Endometrial microvascular endothelial cells (primary cell): Measurements from ENCODE around the gene TEX51. TPM values are rescaled to one million over a fixed set of nuclear protein-coding genes. Genes with fewer than 3 reads are reported as not detected.

Experiments used
- in situ Hi-C: cut with HindIII; loops from 2 replicates; pipeline ENCODE4 v1.10.0; 2017; ENCODE audit warnings: low sequenced_read_pairs, low pct_unique_long_range_greater_than_20kb; ENCODE audit errors: inconsistent ontology term
- total RNA-seq: library from RNA; depleted of rRNA; stranded (reverse); fragments of >200 nt; gene quantifications from one replicate; pipeline ENCODE4 v1.2.3, GENCODE V29; 2015; ENCODE audit errors: inconsistent ontology term

The TEX51 gene
- total RNA-seq, 1 donor from 2014 or later, result not detected

DNA sequence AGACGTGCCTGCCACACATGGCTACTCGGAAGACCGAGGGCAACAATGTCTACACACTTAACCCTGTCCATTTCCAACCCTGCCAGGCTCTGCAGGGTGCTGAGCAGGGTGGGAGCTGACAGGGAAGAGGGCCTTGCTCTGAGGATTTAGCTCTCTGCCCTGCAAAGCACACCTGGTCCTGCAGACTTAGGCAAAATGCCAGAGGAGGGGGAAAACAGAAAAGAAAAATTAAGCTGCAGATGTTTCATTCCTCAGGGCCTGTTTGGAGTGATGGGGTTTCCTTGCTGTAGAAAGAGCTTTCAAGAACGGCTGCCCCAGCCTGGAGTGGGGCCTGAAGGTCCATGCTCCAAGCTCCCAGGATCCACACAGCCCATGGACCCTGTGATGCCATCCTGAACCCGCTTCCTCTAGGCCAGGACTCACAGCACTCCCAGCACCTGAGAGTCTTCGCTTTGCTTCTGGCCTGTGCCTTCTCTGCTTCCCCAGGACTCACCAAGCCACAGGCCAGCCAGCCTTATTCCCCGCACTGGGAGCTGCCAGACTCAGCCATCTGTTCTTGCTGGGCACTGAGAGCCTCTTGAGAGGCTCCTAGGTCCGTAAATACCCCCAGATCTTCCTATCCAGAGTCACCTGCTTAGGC lies 9.1 kb upstream of the TEX51 start:
- in situ Hi-C loops, result no loop called here

DNA sequence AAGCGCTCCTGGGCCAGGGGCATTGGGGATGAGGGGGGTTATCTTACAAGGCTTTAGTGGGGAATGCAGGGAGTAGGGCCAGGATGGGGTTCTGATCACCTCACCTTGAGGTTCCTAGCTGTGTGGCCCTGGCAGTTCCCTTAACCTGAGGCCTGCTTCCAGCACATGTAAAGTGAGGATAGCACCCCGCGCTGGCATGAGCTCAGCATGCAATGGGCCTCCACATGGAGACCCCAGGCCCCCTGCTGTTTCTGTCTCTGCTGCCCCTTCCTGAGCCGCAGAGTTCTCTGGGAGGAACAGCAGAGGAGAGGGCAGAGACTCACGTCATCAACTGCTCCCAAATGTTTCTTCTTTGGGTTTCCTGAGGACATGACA lies 8.6 kb upstream of the TEX51 start:
- in situ Hi-C loops, result no loop called here

DNA sequence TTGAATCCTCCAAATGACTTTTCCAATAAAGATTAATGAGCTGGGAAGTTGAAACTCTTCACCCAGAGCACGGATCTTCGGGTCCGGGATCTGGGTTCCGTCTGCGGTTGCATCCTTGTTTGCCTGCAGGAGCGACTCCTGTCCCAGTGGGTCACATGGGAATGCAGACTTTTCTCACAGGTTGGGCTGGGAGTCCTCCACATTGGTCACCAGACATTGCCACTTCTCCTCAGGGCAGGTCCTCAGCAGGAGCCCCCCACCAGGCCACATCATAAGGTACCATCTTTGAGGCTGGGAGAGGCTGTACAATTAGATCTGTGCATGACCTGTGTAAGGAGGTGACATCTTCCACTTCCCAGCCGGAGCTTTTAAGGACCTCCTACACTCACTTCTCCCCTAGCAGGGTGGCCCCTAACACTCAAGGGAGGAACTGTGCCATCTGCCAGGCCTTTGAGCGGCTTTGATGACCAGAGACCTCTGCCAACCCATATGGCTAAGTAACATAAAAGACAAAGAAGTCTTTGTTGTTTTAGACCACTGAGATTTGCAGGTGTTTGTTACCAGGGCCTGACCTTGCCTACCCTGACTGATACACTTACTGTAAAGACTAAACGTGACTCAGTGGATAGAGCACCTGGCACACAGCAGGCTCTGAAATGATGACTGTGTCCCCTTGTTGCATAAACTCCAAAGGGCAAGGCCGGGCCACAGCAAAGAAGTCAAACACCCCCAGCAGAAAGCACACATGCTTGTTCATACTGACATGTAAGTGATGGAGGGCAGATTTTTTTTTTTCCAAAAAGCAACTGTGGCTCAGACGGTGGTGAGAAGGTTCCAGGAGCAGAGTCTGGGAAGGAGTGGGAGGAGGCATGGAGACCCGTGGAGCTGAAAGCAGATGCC lies 7.9 kb upstream of the TEX51 start:
- in situ Hi-C loops, result no loop called here

DNA sequence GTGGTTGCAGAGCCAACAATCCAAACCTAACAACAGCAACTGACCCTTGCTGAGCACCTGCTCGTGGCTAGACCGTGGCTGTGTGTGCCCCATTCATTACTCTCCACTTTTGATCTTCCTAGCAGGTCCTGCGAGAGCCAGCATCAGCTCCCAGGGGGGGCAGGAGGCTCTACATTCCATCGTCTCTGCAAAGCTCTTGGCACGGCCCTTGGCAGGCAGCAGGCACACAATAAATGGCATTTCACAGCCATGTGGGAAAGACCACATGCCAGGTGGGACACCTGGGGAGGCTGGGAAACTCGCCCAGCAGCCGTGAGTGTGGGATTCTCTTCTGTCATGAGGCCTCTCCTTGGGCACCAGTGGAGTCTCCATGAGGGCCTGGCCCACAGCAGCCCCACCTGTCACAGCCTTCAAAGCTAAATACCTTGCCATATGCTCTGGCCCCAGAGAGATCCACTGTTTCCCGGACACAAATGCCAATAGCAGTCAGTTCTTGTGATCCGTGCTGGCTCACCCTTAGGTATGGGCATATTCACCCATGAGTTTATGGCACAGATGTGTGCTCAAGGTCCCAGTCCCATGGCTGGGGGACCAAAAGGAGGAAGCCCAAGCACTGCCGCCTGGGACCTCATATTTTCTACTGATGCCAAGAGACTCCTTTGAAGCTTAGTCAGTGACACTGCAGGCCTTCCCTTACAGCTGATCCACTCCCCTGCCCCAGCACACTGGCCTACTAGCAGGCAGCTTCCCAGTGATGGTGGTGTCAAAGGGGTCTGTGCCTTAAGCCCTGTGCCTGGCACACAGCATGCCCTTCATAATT lies 6.8 kb upstream of the TEX51 start:
- in situ Hi-C loops, result no loop called here

DNA sequence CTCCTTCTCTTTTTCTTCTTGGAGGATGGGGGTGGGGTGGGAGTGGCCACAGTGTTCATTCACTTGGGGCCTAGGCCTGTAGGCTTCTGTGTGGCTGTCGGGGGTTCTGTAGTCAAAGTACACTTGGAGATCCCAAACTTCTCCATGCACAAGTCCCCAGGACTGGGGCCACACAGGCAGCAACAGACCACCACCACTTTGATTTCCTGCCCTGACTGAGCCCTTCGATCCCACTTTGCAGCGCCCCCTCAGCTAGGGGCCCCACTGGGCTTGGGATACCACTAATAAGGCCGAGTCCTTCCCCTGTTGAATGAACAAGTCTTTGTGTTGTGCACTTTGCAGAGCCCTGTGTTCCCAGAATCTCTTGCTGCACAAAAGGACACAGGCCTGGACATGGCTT lies 5.5 kb upstream of the TEX51 start:
- in situ Hi-C loops, result no loop called here

DNA sequence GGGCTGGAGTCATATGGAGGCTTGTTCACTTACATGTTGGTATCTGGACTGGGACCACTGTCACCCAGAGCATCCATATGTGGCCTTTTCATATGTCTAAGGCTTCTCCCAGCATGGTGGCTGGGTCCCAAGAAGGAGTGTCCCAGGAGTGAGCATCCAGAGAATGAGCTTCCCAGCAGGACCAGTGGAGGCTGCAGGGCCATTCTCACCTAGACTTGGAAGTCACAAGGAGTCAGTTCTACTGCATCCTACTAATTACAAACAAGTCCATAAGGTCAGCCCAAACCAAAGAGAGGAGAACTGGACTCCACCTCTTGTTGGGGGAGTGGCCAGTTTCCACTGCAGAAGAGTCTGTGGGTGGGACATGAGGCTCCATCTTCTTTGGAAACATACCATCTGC lies 5.1 kb upstream of the TEX51 start:
- in situ Hi-C loops, result no loop called here

DNA sequence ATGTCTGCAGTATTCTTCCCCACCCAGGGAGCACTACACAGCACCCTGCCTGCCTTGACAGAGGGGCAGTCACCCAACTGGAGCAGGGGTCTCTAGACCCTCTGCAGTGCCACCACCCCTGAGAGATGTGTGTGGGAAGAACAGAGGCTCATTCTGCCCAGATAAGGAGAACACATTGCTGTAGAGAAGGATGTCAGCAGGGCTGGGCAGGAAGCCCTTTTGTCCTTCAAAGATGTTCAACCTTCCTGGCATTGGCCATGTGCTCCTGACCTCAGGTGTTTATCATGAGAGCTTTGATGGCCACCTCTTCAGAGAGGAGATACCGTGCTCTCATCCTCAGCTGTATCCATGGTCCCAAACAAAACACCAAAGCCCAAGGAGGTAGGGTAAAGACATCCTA lies 4.6 kb upstream of the TEX51 start:
- in situ Hi-C loops, result no loop called here

DNA sequence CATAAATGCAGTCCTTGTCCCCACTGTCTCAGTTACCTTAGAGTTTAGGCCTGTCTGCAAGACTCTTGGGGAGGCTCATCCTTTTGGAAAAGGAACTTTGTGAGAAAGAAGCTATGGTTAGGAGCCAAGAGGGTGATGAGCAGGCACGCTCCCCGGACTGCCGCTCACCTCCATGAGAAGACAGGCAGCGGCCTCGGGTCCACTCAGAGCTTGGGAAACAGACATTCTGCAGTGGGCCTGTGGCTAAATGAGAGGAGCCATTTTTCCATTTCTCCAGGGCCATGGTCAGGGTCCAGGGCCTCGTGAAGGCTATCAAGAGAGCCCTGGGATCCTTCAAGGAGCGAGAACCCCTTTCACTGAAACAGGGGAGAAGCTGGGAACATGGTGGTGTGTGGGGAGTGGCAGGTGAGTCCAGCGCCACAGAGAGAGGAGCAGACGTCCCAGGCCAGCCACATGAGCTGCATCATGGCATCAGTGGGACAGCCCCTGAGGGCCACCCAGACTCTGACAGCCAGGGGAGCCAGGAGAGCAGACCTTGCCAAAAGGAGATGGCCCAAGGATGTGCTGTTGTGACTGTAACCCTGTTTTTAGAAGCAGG lies 4.0 kb upstream of the TEX51 start:
- in situ Hi-C loops, result no loop called here

DNA sequence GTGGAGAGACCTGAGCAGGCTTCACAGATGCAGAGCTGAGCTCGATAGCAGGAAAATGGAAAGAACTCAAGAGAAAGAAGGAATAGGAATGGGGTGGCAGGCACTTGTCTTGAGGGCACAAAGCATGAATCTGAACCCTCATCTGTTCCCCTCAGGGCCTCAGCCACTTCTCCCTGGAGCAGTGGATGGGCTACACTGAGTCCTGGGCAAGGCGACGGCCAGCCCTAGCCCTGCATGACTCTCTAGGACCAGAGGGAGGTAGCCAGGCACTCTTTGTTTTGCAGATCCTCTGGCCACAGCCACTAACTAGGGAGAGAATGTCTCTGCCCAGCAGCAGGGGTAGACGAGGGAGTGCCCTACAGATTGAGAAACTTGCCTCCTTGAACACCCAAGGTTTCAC lies 3.4 kb upstream of the TEX51 start:
- in situ Hi-C loops, result no loop called here

DNA sequence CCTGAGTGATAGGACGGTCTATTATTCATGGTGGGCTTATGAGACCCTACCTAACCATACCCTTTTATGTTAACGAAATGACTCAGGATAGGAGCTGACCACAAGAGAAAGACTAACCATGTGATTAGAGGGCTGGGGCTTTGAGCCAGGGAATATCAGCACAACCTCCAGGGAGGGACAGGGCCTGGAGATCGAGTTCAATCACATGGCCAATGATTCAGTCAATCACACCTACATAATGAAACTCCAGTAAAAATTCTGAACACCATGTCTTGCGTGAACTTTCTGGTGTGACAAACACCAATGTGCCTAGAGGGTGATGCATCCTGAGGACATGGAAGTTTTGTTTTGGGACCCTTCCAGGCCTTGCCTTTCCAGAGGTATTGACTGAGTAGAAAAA lies 2.2 kb upstream of the TEX51 start:
- in situ Hi-C loops, result no loop called here

DNA sequence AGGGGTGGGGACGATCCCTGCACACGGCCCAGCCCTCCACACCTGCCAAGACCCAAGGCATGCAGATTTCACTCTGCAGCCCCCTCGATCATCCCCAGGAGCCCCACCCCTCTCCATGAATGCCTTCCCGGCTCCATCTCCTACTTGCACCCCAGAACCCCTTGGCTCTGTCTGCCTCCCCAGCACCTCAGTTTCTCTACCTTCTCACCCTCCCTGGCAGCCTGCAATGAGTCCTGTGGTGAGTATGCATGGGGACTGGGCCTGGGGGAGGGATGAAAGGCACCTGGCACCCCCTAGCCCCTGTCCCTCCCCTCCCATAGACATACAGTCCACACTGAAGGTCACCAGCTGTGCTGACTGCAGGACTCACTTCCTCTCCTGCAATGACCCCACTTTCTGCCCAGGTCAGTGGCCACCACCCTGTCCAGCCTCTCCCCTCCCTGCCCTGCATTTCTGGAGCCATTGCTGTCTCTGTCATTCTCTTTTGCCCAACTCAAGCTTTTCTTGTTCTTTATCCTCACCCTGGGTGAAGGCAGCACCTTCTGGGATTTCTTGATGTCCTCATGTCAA lies 1.0 kb downstream of the TEX51 start:
- in situ Hi-C loops, result no loop called here

DNA sequence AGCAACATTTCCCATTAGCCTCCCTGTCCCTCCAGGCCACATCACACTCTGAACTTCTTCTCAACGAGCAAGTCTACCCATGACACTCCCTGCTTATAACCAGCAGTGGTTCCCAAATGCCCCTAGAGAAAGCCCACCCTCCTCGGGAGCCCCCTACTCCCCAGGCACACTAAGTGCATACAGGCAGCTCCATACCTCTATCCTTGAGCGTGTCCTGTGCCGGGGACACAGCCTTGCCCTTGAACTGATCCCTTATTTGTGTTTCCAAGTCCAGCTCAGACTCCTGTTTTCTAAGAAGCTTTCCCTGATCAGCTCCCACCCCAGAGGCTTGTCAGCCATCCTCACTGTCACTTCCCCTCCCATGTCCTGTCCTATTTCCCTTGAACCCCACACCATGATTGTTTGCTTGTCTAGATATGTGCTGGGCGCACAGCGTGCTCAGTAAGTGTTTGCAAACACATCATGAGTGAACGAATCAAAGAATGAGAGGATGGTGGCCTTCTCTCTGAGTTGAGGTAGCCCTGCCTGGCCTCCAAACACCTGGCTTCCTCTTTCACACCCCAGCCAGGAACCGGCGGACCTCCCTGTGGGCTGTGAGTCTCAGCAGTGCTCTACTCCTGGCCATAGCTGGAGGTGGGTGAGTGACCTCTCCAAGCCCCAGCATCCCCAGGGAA lies 2.1 kb downstream of the TEX51 start:
- in situ Hi-C loops, result no loop called here

DNA sequence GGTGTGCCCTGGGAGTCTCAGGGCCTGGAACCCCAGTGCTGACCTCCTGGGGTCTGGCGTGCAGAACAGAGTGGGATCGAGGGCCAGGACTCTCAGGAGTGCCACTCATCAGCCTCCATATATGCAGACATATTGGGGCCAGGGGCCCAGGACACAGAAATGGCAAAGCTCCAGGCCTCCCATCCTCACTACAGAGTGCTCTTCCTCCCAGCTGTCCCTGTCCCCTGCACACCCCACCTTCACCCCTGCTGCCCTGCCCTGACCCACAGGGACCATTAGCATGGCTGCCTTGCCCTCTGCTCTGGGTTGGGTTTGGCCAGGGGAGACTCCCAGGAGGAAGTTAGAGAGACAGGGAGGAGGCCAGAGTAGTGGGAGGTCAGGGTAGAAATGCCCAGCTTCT lies 2.8 kb downstream of the TEX51 start:
- in situ Hi-C loops, result no loop called here

DNA sequence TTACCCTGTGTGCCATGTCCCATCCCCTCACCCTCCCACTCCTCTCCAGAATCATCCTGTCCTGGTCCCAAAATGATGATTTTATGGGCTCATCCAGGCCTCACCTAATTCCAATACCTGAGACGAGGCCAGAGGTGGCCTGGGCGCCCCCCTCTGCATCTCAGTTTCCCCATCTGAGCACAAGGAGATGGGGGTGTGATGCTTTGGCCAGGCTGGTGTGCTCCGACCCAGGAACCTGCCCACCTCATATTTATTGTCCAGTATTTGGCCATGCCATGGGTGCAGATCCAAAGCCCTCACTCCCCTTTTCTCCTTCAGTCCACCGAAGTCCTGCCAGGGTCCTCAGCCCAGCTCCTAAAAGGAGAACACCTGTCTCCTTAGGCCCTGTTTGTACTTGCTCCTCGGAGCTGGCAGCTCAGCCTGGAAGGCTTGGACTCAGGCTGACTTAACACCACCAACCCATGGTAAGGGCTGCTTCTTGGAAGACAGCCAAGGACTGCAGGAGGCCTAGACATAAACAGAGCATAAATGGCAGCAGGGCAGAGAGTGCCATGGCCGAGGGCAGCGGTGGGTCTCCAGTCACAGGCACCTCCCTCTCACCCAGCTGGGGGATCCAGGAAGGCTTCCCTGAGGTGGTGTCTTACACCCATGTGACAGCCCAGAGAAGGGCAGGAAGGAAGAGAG lies 3.6 kb downstream of the TEX51 start:
- in situ Hi-C loops, result no loop called here

DNA sequence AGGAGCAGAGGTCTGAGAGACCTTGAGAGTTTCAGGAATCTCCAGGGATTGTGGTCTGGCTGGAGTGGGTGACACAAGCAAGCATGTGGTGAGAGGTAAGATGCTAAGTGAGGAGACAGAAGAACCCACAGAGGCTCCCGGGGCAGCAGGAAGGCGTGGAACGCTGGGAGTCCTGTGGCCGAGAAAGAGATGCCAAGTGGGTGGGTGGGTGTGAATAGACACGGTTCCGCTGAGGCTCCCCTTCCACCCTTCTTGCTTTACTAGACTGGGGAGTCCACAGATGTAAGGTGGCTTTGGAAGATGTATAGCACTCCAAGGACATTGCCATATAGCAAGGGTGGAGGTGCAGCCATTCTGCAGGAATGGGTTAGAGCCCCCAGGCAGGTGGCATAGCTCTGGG lies 4.2 kb downstream of the TEX51 start:
- in situ Hi-C loops, result no loop called here

DNA sequence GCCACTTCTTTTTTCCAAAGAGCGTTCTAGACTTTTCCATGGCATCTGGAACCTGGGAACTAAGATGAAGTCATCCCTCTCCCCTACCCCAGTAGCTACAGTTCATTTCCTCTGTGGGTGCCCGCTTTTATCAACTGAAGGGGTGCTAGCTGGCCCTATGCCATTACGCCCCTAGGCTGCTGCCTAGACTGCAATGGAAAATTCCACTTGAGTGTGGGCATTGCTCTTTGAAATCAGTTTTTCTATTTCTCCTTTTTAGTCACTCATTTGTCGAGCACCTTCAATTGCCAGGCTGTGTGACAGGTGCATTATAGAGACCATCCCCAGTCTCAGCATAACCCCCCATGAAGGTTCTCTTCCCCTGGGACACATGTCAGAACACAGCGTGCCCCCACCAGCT lies 7.3 kb downstream of the TEX51 start:
- in situ Hi-C loops, result no loop called here

DNA sequence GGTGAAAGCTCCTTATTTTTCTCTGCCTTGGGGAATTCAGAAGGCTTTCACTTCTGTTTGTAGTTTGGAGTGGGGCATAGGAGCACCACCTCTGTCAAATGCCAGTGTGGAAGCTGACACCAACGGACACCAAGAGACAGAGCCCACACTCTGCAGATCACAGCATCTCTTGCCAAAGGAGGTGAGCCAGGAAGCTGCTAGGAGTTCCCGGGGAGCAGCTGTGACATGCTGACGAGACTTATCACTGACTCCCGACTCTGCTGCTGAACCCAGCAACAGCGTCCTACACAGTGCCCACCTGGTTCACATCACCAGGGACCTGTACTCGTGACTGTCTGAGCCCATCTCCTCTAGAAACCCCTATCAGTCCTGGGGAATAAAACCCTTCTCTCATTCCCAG lies 8.1 kb downstream of the TEX51 start:
- in situ Hi-C loops, result no loop called here

DNA sequence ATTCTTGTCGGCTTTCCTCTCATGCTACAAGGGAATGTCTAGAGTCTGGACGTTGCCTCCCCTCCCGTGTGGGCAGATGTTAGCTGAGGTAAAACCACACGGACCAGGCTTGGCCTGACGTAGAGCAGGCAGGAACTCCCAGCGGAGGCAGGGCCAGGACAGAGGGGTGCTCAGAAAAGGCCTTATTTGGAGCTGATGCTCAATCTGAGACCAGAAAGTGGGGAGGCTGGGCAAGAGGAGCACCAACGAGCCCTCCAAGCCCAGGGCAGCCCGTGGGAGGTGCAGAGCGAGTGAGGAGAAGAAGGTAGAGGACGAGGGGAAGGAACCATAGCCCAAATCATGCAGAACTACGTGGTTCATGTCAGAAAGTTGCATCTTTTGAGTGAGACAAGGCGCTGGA lies 9.0 kb downstream of the TEX51 start:
- in situ Hi-C loops, result no loop called here
